ENCODE results near the gene SLMAP. TPM values are rescaled to one million over a fixed set of nuclear protein-coding genes. Genes with fewer than 3 reads are reported as not detected.
A peak's percentile ranks its signal among the peaks of the same experiment; 100 is the strongest.

The SLMAP gene
- total RNA-seq, 4 donors from 2014 or later: 399 to 519 (median 464) TPM

DNA sequence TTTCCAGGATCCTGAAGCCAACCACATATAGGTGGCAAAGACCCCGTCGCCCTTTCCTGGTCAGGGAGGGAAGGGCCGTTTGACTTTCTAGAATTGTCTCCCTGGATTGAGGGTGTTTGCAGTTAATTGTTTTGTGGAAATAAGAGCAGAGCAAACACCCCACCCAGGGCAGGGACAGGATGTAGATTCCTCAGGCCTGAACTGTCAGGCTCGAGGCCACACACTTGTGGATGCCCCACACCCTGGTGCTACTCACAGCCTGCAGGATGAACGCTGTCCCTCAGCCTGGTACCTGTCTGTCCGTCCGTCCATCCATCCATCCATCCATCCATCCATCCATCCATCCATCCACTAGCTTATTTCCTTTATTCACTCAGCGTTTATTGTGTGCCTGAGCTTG lies 222.2 kb downstream of the SLMAP start:
- intact Hi-C loops (cut with DNase I): no loop called here
- Histone ChIP-seq H3K4me3 (no peak overlapping the region), H3K9me3 (no peaks in the 10 kb centered on the region), H3K27me3 (no peaks in the 10 kb centered on the region), H3K27ac (replicated peaks in 1 of 4) (peak overlapping the region in 1 of 4 donors; percentile 11), H3K36me3 (no peaks in the 10 kb centered on the region), H3K4me1 (peaks cover 14 to 37% (median 27%) of the 10 kb centered on the region in 4 donors)
- 86% methylated on average over 8 of the region's 8 CpGs for WGBS
- no peak for TF ChIP-seq POLR2A (IDR thresholded peaks at IDR 0.05; ENCODE audit: low read depth)
- TF ChIP-seq, protein P1, sequence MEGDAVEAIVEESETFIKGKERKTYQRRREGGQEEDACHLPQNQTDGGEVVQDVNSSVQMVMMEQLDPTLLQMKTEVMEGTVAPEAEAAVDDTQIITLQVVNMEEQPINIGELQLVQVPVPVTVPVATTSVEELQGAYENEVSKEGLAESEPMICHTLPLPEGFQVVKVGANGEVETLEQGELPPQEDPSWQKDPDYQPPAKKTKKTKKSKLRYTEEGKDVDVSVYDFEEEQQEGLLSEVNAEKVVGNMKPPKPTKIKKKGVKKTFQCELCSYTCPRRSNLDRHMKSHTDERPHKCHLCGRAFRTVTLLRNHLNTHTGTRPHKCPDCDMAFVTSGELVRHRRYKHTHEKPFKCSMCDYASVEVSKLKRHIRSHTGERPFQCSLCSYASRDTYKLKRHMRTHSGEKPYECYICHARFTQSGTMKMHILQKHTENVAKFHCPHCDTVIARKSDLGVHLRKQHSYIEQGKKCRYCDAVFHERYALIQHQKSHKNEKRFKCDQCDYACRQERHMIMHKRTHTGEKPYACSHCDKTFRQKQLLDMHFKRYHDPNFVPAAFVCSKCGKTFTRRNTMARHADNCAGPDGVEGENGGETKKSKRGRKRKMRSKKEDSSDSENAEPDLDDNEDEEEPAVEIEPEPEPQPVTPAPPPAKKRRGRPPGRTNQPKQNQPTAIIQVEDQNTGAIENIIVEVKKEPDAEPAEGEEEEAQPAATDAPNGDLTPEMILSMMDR (IDR thresholded peaks at IDR 0.05): no peak
- TF ChIP-seq EP300 (IDR thresholded peaks at IDR 0.05): no peak
- TF ChIP-seq POLR2AphosphoS5 (IDR thresholded peaks at IDR 0.05): no peak
- no peak for DNase-seq (ENCODE audit: extremely low spot score)

Other genes starting within 250 kb of the SLMAP start
- gene DNAH12, start 212.0 kb upstream of the SLMAP start, total RNA-seq: under 1 TPM in 2 of 4 donors, not detected in 2; under 0.01 to 0.39 TPM
- 10 to 100 TPM; 19.0 to 26.5 (median 22.4) TPM for gene PDE12, start 200.0 kb upstream of the SLMAP start, total RNA-seq
- gene ARF4, start 159.0 kb upstream of the SLMAP start, total RNA-seq: 100 to 1,000 TPM in 1 of 4 donors, 10 to 100 TPM in 3; 75.1 to 104 (median 84.1) TPM
- 10 to 100 TPM; 24.6 to 47.2 (median 43.2) TPM for gene DENND6A, start 63.2 kb upstream of the SLMAP start, total RNA-seq

Measured in esophagus muscularis mucosa (tissue), 4 donors.